Activated naive CD4-positive, alpha-beta T cell treated with anti-CD3 and anti-CD28 coated beads, Interleukin-2, amount 10 ng/mL, durations not matched to agents 7 days and 5 days (primary cell): ENCODE data around the gene SLC16A2.
A peak's percentile ranks its signal among the peaks of the same experiment; 100 is the strongest.

Source experiments
- CTCF ChIA-PET: fragments of 350-600 bp; sonication (Branson Sonifier 250); formaldehyde crosslinking; loops from one replicate; lab custom pipeline; 2021; ENCODE audit warnings: antibody characterized with exemption; lab: Charles Lee
- DNase-seq: peaks from one replicate; pipeline ENCODE4 v3.0.0-alpha.2; 2020
- H3K27ac Mint-ChIP-seq: one replicate; pipeline ENCODE4 v1.8.0; 2021; ENCODE audit warnings: mild to moderate bottlenecking, moderate library complexity, mixed read lengths
- H3K27me3 Mint-ChIP-seq: one replicate; pipeline ENCODE4 v1.8.0; 2021; ENCODE audit warnings: mild to moderate bottlenecking, mixed read lengths
- H3K36me3 Mint-ChIP-seq: one replicate; pipeline ENCODE4 v1.8.0; 2021; ENCODE audit warnings: mixed read lengths
- H3K4me1 Mint-ChIP-seq: one replicate; pipeline ENCODE4 v1.8.0; 2021; ENCODE audit warnings: mixed read lengths
- H3K4me3 Mint-ChIP-seq: one replicate; pipeline ENCODE4 v1.8.0; 2021; ENCODE audit warnings: mild to moderate bottlenecking, moderate library complexity, mixed read lengths
- H3K9me3 Mint-ChIP-seq: one replicate; pipeline ENCODE4 v1.8.0; 2021; ENCODE audit warnings: mixed read lengths

SLC16A2 gene

GRCh38 chrX:74421036-74421739 lies at the start of gene SLC16A2:
Gene SLC16A2 (plus strand): TSS chrX:74421493. CDS start chrX:74421638, 145 bp downstream.
- Mint-ChIP-seq H3K9me3 (no peaks in the 10 kb centered on the region), H3K27ac (no peak within 1 kb of the TSS), H3K27me3 (peaks cover 63% of the 10 kb centered on the region), H3K4me3 (peak within 1 kb of the TSS; percentile 62), H3K4me1 (peaks cover 9% of the 10 kb centered on the region), H3K36me3 (no peaks in the 10 kb centered on the region)
- CTCF ChIA-PET = no interaction called here
- DNase-seq = peak; percentile 40

GRCh38 chrX:74372272-74372671 lies 49.0 kb upstream of the SLC16A2 start:
- H3K36me3 Mint-ChIP-seq = no peaks in the 10 kb centered on the region
- CTCF ChIA-PET = interaction anchor here (0.6 to 1.3 kb wide), 3 partner anchors 9 to 10 kb away, joined by 3 to 6 read pairs (median 3); no protein-coding TSS in a partner anchor
- no peak overlapping the region for H3K27ac Mint-ChIP-seq
- H3K4me1 Mint-ChIP-seq = no peaks in the 10 kb centered on the region
- H3K27me3 Mint-ChIP-seq = no peaks in the 10 kb centered on the region
- no peaks in the 10 kb centered on the region for H3K9me3 Mint-ChIP-seq
- no peak overlapping the region for H3K4me3 Mint-ChIP-seq
- DNase-seq = no peak

- no peak for DNase-seq
- no peaks in the 10 kb centered on the region for H3K27me3 Mint-ChIP-seq
- no peak overlapping the region for H3K4me3 Mint-ChIP-seq
- no peaks in the 10 kb centered on the region for H3K4me1 Mint-ChIP-seq
- H3K36me3 Mint-ChIP-seq = no peaks in the 10 kb centered on the region
- CTCF ChIA-PET = no interaction called here
- no peaks in the 10 kb centered on the region for H3K9me3 Mint-ChIP-seq
- H3K27ac Mint-ChIP-seq = no peak overlapping the region
Measured at GRCh38 chrX:74377282-74377681, 44.0 kb upstream of the SLC16A2 start.

- Mint-ChIP-seq H3K27me3 (peaks cover 3% of the 10 kb centered on the region), H3K36me3 (no peaks in the 10 kb centered on the region), H3K27ac (no peak overlapping the region), H3K4me3 (no peak overlapping the region), H3K4me1 (no peaks in the 10 kb centered on the region), H3K9me3 (no peaks in the 10 kb centered on the region)
- DNase-seq = peak; percentile 65
- CTCF ChIA-PET = interaction anchor here (0.7 kb wide), 1 partner anchor 10 kb away, joined by 3 read pairs; no protein-coding TSS in a partner anchor
Measured at GRCh38 chrX:74382613-74383012, 38.7 kb upstream of the SLC16A2 start.

GRCh38 chrX:74383611-74384010 lies 37.7 kb upstream of the SLC16A2 start:
- Mint-ChIP-seq H3K4me1 (no peaks in the 10 kb centered on the region), H3K36me3 (no peaks in the 10 kb centered on the region), H3K27me3 (peaks cover 3% of the 10 kb centered on the region), H3K4me3 (no peak overlapping the region), H3K27ac (no peak overlapping the region), H3K9me3 (no peaks in the 10 kb centered on the region)
- DNase-seq = peak; percentile 25
- CTCF ChIA-PET = interaction anchor here (0.6 to 1.6 kb wide), 3 partner anchors 27 to 203 kb away, joined by 3 to 4 read pairs (median 3); no protein-coding TSS in a partner anchor

GRCh38 chrX:74389016-74389722 lies 32.1 kb upstream of the SLC16A2 start:
- no peak for DNase-seq
- no peak overlapping the region for H3K4me3 Mint-ChIP-seq
- no peaks in the 10 kb centered on the region for H3K9me3 Mint-ChIP-seq
- CTCF ChIA-PET = no interaction called here
- H3K4me1 Mint-ChIP-seq = no peaks in the 10 kb centered on the region
- H3K27me3 Mint-ChIP-seq = no peaks in the 10 kb centered on the region
- H3K27ac Mint-ChIP-seq = no peak overlapping the region
- no peaks in the 10 kb centered on the region for H3K36me3 Mint-ChIP-seq

GRCh38 chrX:74395556-74395955 lies 25.7 kb upstream of the SLC16A2 start:
- Mint-ChIP-seq H3K27me3 (no peaks in the 10 kb centered on the region), H3K9me3 (no peaks in the 10 kb centered on the region), H3K27ac (no peak overlapping the region), H3K4me3 (no peak overlapping the region), H3K4me1 (no peaks in the 10 kb centered on the region), H3K36me3 (no peaks in the 10 kb centered on the region)
- no peak for DNase-seq
- CTCF ChIA-PET = no interaction called here

- Mint-ChIP-seq H3K27ac (no peak overlapping the region), H3K27me3 (no peaks in the 10 kb centered on the region), H3K4me3 (no peak overlapping the region), H3K9me3 (no peaks in the 10 kb centered on the region), H3K36me3 (no peaks in the 10 kb centered on the region), H3K4me1 (no peaks in the 10 kb centered on the region)
- CTCF ChIA-PET = no interaction called here
- no peak for DNase-seq
Measured at GRCh38 chrX:74405973-74406489, 15.3 kb upstream of the SLC16A2 start.

- CTCF ChIA-PET = no interaction called here
- Mint-ChIP-seq H3K27me3 (no peaks in the 10 kb centered on the region), H3K4me3 (no peak overlapping the region), H3K27ac (no peak overlapping the region), H3K4me1 (no peaks in the 10 kb centered on the region), H3K36me3 (no peaks in the 10 kb centered on the region), H3K9me3 (no peaks in the 10 kb centered on the region)
- DNase-seq = no peak
Measured at GRCh38 chrX:74408304-74408703, 13.0 kb upstream of the SLC16A2 start.

GRCh38 chrX:74419864-74420195 lies 1.5 kb upstream of the SLC16A2 start:
- Mint-ChIP-seq H3K4me3 (peak overlapping the region; percentile 46), H3K27me3 (peaks cover 58% of the 10 kb centered on the region), H3K9me3 (no peaks in the 10 kb centered on the region), H3K27ac (no peak overlapping the region), H3K36me3 (no peaks in the 10 kb centered on the region), H3K4me1 (peaks cover 9% of the 10 kb centered on the region)
- CTCF ChIA-PET = no interaction called here
- DNase-seq = no peak

- H3K36me3 Mint-ChIP-seq = no peaks in the 10 kb centered on the region
- H3K27me3 Mint-ChIP-seq = peaks cover 62% of the 10 kb centered on the region
- peaks cover 9% of the 10 kb centered on the region for H3K4me1 Mint-ChIP-seq
- no peak overlapping the region for H3K27ac Mint-ChIP-seq
- CTCF ChIA-PET = no interaction called here
- DNase-seq = no peak
- H3K4me3 Mint-ChIP-seq = peak overlapping the region; percentile 62
- no peaks in the 10 kb centered on the region for H3K9me3 Mint-ChIP-seq
Measured at GRCh38 chrX:74420196-74421035, 877 bp upstream of the SLC16A2 start.

- Mint-ChIP-seq H3K4me3 (no peak overlapping the region), H3K9me3 (no peaks in the 10 kb centered on the region), H3K36me3 (no peaks in the 10 kb centered on the region), H3K4me1 (peaks cover 9% of the 10 kb centered on the region), H3K27ac (no peak overlapping the region), H3K27me3 (peaks cover 63% of the 10 kb centered on the region)
- CTCF ChIA-PET = no interaction called here
- no peak for DNase-seq
Measured at GRCh38 chrX:74421740-74422352, 553 bp downstream of the SLC16A2 start.

- Mint-ChIP-seq H3K27ac (no peak overlapping the region), H3K27me3 (peaks cover 63% of the 10 kb centered on the region), H3K4me1 (peaks cover 9% of the 10 kb centered on the region), H3K36me3 (no peaks in the 10 kb centered on the region), H3K9me3 (no peaks in the 10 kb centered on the region), H3K4me3 (no peak overlapping the region)
- no peak for DNase-seq
- CTCF ChIA-PET = no interaction called here
Measured at GRCh38 chrX:74422576-74423288, 1.4 kb downstream of the SLC16A2 start.
